G401 (cell line): ENCODE measurements around the gene TPD52L1. TPM values are rescaled to one million over a fixed set of nuclear protein-coding genes. Genes with fewer than 3 reads are reported as not detected.

Experiments used
- DNase-seq: peaks from one replicate; pipeline ENCODE4 v3.0.0-alpha.2; 2015; ENCODE audit warnings: low spot score
- in situ Hi-C: cut with HindIII; loops from 2 replicates; pipeline ENCODE4 v1.10.0; 2016; ENCODE audit warnings: low sequenced_read_pairs, mixed read lengths
- total RNA-seq: library from RNA; depleted of rRNA; stranded (reverse); fragments of >200 nt; shearing (Covaris generic); gene quantifications from 2 replicates; pipeline ENCODE4 v1.2.3, GENCODE V29; 2014

Gene TPD52L1
- total RNA-seq, 1 experiment from 2014 or later = 248 TPM

DNA sequence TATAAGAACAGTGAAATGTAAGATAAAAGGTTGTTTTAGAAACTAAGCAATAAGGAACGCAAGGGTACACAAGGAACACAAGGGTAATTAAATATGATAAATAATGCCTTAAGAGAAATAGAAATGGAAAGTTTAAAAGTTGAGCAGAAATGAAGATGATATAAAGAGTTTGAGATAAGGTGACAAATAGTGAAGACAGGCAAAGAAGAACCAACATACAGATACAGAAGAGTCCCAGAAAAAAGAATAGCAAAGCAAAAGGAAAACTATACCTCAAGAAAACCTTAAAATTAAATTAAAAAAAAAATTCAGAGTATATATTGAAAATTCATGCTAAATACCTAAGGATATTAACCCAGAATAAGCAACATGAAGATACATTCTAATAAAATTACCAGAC is 131.8 kb downstream of the TPD52L1 start:
- in situ Hi-C loops = no loop called here

DNA sequence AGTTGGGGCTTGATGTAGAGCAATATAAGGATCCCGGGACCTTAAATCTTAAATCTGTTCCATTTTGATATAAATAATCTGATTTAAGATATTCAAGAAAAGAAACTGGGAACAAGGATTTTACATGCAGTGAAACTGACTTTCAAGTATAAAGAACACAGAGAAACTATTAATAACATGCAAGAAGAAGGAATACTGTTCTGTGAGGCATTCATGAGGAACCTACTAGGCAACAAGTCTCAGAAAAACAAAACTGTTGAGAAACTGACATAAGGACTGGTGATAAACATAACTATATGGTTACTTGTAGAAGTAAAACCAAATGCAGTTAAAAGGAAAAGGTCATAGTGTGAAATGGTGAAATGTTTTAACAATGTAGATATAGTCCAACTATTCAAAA is 132.4 kb downstream of the TPD52L1 start:
- in situ Hi-C loops = no loop called here

More for the DNA sequence above, 131.8 kb downstream of the TPD52L1 start:
- no peak for DNase-seq

DNA sequence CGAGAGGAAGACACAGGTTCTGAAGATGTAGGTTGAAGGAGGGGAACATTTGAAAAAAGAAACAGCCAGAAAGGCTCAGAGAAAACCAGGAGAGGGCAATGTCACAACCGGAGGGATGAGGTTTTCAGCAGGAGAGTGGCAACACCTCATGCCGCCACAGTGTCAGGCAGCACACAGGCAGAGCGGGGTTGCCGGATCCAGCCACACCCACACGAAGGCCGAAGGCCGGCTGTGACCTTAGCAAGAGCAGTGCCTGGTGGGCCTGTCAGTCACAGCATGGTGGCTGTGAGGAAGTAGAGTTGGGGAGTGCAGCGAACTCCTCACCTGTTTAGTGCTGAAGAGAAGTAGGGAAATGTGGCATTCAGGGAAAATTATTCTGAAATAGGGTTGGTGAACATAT is 134.1 kb downstream of the TPD52L1 start:
- in situ Hi-C loops = no loop called here
- DNase-seq = no peak

More for the DNA sequence above, 132.4 kb downstream of the TPD52L1 start:
- DNase-seq = no peak

DNA sequence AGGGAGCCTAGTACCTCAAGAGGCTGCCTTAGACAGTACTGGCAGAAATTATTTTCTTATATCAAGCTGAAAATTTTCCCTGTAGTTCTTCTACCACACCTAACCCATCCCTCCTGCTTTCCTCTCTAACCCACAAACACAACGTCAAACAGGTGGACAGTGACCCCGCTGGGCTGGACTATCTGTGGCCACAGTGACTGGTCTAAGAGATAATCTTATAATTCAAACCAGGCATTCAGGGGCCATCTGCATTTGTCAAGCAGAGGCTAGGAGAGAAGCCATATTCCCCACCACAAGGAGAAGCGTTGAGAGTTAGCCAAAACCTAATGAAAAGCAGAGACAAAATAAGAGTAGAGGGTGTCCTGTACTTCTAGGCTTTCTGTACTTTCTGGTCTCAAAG is 140.0 kb downstream of the TPD52L1 start:
- in situ Hi-C loops = no loop called here
- no peak for DNase-seq

DNA sequence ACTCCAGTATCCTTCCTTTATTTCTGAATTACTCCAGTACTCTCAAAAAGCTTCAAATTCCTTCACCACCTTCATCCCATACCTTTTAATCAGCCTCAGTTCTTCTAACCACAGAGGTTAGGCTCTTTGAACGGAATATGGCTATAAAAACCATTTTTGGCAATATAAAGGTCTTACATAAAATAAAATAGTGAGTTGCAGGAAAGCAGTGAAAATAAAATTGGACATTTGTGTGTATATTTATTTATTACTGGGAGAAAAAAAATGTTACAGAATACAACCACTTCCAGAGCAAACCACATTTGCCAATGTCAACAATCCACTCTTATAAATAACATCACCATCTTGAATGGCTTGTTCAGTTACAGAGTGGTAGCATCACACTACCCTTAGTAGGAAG is 140.5 kb downstream of the TPD52L1 start:
- no peak for DNase-seq
- in situ Hi-C loops = no loop called here

DNA sequence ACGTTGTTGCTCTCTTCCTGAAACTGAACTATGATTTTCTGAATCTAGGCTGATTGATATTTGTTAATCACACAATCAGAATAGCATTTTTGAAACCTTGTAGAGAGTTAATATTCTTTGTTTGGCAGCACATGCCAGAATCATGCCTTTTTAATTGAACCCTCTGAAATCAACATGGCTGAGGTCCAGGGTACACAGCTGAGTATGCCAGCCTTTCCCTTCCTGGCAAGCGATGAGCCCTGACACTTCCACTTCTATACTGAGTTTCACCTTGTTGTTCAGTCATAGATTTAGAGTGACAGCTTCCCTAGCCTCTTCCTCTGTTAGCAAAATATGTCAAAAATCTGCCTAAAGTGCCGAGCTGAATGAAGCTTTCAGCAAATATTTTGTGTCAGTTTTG is 141.4 kb downstream of the TPD52L1 start:
- peak; percentile 78 for DNase-seq
- in situ Hi-C loops = no loop called here

DNA sequence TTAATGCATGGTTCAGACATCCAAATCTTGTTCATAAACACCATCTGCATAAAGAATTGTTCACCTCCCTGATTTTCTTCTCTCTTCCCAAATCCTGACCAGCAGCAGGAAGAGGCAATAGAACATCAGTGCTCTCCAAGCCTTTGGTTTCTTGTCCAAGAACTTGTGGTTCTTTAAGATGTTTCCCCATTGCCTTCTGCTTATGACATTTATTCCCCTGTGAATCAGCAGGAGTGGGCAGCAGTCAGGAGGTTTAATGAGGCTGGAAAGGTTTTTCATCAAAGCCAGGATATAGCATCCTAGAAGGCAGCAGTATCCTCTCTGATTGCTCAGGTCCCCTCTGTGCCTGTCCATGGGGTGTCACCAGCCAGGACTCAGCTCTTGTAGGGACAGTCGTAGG is 142.9 kb downstream of the TPD52L1 start:
- DNase-seq = no peak
- in situ Hi-C loops = no loop called here

DNA sequence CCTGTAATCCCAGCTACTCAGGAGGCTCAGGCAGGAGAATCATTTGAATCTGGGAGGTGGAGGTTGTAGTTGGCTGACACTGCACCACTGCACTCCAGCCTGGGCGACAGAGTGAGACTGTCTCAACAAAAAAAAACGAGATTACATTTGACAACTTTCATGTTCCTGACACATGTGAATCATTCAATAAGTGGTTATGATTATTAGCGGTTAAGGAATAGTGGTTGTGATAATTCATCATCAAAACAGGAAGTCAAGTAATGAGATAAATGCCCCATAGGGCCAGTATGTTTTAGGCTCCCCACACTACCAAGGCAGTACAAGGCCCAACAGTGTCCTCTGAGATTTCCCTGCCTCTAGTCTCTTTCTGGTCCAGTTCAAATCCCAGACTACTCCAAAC is 145.7 kb downstream of the TPD52L1 start:
- no peak for DNase-seq
- in situ Hi-C loops = no loop called here

DNA sequence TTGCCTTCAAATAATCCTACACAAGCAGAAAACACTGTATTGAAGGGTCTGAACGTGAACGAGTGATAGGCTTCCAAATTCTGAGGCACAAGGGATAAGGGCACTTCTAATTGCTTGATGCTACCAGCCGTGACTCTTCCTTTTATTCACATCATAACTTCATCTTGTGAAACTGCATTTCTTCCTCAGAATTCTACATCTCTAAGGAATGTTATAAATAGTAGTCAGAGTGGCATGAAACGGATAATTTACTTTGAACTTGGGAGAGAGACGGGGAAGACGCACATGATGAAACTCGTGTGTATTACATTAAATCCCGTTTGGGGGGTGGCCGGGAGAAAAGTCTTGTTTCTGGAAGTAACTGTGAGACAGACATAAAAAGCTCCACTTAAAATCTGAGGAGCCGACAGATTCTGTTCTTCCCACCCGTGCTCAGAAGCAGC is 147.4 kb downstream of the TPD52L1 start:
- in situ Hi-C loops = no loop called here

DNA sequence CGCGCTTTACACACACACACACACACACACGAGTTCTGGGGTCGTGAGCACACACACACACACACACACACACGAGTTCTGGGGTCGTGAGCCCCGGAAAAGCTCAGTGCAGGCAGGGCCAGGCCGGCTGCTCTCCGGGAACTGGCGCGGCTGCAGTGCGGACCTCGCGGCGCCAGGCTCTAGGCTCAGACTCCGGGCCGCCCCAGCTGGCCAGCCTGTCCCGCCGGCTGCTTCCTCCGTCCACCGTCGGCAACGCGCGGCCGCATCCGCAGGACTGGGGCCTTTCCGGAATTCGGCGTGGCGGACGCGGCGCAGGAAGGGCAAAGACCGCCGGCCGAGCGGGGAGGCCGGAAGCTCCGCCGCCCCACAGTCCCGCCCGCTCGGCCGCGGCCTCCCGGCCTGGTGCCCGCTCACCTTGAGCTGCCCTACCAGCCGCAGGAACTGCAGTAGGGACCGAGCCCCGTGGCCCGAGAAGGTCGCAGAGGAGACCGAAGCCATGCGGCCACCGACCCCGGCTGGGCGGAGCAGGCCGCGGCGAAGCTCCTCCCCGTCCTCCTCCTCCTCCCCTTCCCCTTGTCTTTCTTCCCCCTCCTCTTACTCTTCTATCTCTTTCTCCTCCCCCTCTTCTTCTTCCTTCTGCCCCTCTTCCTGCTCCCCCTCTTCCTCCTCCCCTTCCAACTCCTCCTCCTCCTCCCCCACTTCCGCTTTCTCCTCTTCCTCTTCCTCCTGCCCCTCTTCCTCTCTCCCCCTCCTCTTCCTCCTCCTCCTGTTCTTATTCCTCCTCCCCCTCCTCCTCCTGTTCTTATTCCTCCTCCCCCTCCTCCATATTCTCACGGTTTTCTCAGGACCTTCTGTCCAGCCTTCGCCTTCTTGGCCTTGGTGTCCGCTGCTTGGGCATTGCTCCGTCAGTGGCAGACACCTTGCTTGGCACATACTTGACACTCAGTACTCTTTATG is 148.1 kb downstream of the TPD52L1 start, which contains the start of gene HDDC2:
Gene HDDC2 (minus strand): TSS at position 533 of the 957 bp plus-strand sequence. CDS start 35 bp downstream, at position 498.
- DNase-seq = peak; percentile 92
- in situ Hi-C loops = no loop called here

More for the DNA sequence above, 147.4 kb downstream of the TPD52L1 start:
- DNase-seq = peak; percentile 27

DNA sequence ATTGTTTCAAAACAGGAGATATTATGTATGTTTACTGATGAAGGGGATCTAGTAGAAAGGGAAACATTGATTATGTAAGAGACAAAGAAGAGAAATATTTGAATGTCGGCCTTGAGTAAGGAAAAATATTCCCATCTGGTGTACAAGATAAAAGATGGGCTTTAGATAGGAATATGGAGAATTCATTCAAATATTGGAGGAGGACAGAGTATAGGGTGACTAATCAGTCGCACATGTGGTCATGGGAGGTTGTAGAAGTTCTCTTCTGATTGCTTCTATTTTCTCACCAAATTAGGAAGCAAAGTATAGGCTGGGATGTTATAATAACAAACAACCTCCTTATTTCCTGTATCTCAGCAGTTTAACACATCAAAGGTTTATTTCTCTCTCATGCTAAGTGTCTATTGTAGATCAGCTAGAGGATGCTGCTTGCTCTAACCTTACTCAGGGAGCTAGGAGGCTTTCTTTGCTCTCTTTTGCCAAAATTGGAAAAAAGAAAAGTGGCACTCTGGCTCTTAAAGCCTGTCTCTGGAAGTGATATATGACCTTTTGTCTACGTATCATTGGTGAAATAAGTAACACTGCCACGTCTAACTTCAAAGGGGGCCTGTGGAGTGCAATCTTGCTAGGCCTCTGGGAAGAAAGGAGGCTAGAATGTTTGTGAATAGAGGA is 149.4 kb downstream of the TPD52L1 start:
- in situ Hi-C loops = no loop called here
- DNase-seq = no peak

DNA sequence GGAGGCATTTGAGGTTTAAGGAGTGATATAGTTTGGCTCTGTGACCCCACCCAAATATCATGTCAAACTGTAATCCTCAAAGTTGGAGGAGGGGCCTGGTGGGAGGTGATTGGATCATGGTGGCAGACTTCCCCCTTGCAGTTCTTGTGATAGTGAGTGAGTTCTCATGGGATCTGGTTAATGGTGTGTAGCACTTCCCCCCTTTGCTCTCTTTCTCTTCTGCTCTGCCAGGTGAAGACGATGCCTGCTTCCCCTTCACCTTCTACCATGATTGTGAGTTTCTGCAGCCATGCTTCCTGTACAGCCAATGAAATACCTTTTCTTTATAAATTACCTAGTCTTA is 149.9 kb downstream of the TPD52L1 start:
- in situ Hi-C loops = no loop called here
- DNase-seq = no peak

DNA sequence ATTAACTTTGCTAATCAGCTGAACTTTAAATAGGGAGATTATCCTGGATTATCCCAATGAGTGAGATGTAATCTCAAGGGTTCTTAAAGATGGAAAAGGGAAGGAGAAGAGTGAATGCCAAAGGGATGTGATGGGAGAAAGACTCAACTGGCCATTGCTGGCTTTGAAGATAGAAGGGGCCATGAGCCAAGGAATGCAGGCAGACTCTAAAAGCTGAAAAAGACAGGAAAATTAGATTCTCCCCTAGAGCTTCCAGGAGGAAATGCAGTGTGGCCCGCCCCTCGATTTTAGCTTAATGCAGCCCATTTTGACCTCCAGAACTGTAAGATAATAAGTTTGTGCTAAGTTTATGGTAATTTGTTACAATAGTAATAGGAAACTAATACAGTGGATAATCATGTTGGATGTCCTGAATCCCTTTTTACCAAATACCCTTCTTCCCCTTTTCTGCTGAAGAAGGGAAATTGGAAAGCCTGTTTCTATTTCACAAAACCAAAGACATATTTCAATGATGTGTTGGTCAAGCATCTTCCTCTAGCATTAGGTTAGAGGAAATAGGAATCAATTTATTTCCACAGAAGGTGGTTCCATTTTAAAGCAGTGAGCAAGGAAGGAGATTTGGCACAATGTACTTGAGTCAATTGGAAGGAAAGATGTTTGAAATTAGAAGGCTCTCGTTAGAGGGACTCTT is 151.5 kb downstream of the TPD52L1 start:
- DNase-seq = no peak
- in situ Hi-C loops = no loop called here

DNA sequence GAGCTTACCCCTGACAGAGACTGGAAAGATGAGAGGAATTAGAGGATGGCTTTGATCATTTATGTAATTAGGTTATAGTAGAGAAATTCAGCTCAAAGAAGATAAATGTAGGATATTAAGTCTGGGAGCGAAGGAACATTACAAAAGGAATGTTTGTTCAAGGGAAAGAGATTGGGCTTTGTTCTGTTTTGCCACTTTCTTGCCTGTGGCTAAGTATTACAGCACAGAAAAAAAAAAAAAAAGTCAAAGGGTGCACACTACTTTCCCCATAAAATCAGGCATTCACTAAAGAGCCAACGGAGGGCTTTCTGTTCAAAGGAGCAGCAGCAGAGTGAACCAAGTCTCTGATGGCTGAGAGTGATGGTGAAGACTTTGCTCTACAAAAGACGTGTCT is 153.2 kb downstream of the TPD52L1 start:
- in situ Hi-C loops = no loop called here
- no peak for DNase-seq

DNA sequence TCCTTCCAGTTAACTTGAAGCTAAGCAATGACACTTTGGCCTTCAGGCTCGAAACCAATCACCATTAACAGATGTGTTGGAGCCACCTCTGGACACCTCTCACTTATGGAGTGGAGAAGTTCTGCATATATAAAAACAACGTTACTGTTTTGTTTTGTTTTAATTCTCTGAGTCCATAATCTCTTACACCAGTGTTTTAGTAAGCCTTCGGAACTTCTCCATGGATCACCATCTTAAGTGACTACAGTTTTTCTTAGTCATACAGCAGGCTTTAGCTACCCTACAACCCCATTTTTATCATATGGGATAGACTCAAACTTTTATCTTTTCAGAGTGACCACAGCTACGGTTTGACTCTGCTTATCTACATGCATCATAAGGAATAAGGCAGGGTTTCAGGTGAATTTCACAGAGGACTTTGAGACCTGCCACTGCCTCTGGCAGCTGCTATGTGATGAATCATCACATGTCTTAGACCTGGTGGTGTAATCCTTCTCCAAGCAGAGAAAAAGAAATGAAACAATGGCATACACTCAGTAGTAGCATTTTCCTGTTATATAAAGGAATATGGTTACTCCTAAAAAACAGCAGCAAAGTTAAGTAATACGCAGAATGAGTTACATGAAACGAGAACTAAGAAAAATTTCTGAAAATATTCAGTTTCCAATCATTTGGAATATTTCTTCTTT is 153.7 kb downstream of the TPD52L1 start:
- in situ Hi-C loops = no loop called here
- DNase-seq = no peak

DNA sequence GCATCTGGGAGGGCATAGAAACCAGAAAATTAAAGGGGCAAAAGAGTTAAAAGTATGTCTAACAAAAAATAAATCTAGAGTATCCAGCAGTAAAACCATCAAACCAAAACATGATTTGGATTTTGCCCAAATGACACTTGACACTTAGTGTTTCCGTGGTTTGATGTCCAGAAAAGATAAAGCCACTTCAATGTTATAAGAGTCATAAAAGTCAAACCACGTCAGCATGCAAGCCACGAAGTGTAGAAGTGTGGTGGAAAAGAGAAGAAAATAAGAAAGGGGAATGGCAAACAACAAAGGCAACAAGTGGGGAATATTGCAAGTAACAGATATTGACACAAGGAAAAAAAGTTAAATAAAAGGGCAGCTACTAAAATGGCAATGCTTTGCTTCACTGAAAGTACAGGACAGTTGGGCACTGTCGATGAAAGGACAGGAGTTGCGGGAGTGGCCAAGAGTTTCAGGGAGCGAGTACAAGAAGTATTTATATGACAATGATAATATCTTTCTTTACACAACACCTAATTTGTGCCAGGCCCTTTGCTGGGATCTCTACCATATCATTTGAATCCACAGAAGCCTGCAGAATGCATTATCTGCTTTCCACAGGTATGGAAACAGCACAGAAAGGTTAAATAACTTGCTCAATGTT is 154.5 kb downstream of the TPD52L1 start:
- no peak for DNase-seq
- in situ Hi-C loops = no loop called here

DNA sequence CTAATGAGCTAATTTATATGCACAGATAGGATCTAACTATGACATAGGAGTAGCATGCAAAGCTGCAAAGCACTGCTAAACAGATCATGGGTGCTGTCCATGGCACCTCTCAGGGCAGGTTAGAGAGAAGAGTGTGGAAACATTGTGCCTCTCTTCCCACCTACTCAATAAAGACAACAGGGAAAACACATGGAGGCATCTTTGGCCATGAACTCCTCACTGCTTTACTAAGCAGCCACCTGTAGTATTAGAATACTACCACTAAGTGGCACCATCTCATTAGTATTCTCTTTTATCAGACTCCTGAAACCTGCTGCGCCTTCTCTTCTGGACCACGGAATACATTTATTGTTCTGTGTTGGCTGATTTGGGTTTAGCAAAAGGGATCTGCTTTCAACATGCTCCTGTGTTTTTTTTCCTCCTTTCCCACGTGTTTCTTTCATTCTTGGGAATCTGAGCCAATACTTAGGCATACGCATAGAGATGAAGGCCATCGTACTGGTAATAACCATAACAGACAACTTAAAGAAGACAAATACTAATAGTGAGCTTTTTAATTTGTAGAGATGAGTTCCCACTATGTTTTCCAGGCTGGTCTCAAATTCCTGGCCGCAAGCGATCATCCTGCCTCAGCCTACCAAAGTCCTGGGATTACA is 157.5 kb downstream of the TPD52L1 start:
- in situ Hi-C loops = no loop called here
- DNase-seq = peak; percentile 81

DNA sequence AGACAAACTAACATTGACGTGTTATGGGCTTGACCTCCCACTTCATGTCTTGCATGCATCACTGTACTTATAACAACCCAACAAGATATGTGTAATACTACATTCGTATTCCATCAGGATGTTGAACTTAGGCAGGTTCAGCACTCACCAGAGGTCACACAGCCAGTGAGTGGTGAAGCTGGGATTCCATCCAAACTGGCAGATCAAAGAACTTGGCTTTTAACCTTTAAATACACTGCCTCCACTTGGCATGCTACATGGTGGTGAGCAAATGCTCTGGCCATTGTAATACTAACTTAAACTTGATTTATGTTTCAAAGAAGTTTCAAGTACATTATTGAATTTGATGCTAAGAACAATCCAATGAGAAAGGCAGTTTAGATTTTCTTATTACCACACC is 158.9 kb downstream of the TPD52L1 start:
- no peak for DNase-seq
- in situ Hi-C loops = no loop called here
